Thyroid gland (tissue), 4 donors: ENCODE measurements around the gene SLC6A19. TPM values are rescaled to one million over a fixed set of nuclear protein-coding genes. Genes with fewer than 3 reads are reported as not detected.

Experiments
- DNase-seq, 2 donors: peaks; one replicate each; pipeline ENCODE4 v3.0.0-alpha.2; 2019
- H3K27ac ChIP-seq, 3 donors: fragments of 200-600 bp; sonication (generic); 1 replicate in 2 of 3; 2 replicates in 1 of 3; pipeline ENCODE4 v1.5.1; 2016 to 2019; ENCODE audit warnings: mild to moderate bottlenecking in 1 of 3, moderate library complexity in 1 of 3
- H3K27me3 ChIP-seq: fragments of 200-600 bp; sonication (generic); one replicate; pipeline ENCODE4 v1.5.1; 2019
- H3K36me3 ChIP-seq, 2 donors: fragments of 200-600 bp; sonication (generic); one replicate each; pipeline ENCODE4 v1.5.1; 2016 to 2019
- H3K4me1 ChIP-seq, 2 donors: fragments of 200-600 bp; sonication (generic); one replicate each; pipeline ENCODE4 v1.5.1; 2017 to 2019
- H3K4me3 ChIP-seq, 3 donors: fragments of 200-600 bp; sonication (generic); replicated peaks in 1 of 3; 1 replicate in 2 of 3; 2 replicates in 1 of 3; pipeline ENCODE4 v1.5.1; 2016; ENCODE audit warnings: mild to moderate bottlenecking in 1 of 3
- H3K9me3 ChIP-seq: fragments of 200-600 bp; sonication (generic); one replicate; pipeline ENCODE4 v1.5.1; 2017
- POLR2A ChIP-seq, 2 donors: fragments of 450-650 bp; IDR thresholded peaks; one replicate each; pipeline ENCODE4 v1.6.1; 2017; ENCODE audit warnings: antibody characterized with exemption in 2 of 2, mild to moderate bottlenecking in 2 of 2, moderate library complexity in 1 of 2
- WGBS, 2 donors: methylation state at CpG; one replicate each; pipeline ENCODE4 v1.1.5; 2017; 5-methylcytosine and 5-hydroxymethylcytosine counted together
- intact Hi-C: fragments of 100-400 bp; cut with DNase I; formaldehyde crosslinking; loops from one replicate; pipeline ENCODE4 v1.15.1; 2023
- total RNA-seq, 4 donors: library from RNA; depleted of rRNA; stranded (reverse); fragments of >200 nt; gene quantifications; one replicate each; pipeline ENCODE4 v1.2.3, GENCODE V29; 2016
- TF ChIP-seq, protein P1 (sequence below), 6 experiments: fragments of 200-600 bp in 3 of 6; fragments of 450-650 bp in 3 of 6; sonication (generic) in 3 of 6; IDR thresholded peaks; one replicate each; pipeline ENCODE4 v1.5.1; 2016 to 2019; ENCODE audit warnings: antibody characterized with exemption in 6 of 6, mild to moderate bottlenecking in 2 of 6, inconsistent platforms in 1 of 6, moderate library complexity in 1 of 6

Gene SLC6A19
- total RNA-seq, 4 donors from 2014 or later, result not detected

GRCh38 chr5:1195439-1195838, 6.0 kb upstream of the SLC6A19 start:
- TF ChIP-seq, protein P1, sequence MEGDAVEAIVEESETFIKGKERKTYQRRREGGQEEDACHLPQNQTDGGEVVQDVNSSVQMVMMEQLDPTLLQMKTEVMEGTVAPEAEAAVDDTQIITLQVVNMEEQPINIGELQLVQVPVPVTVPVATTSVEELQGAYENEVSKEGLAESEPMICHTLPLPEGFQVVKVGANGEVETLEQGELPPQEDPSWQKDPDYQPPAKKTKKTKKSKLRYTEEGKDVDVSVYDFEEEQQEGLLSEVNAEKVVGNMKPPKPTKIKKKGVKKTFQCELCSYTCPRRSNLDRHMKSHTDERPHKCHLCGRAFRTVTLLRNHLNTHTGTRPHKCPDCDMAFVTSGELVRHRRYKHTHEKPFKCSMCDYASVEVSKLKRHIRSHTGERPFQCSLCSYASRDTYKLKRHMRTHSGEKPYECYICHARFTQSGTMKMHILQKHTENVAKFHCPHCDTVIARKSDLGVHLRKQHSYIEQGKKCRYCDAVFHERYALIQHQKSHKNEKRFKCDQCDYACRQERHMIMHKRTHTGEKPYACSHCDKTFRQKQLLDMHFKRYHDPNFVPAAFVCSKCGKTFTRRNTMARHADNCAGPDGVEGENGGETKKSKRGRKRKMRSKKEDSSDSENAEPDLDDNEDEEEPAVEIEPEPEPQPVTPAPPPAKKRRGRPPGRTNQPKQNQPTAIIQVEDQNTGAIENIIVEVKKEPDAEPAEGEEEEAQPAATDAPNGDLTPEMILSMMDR (IDR thresholded peaks at IDR 0.05), result no peak
- no peak for TF ChIP-seq POLR2A (IDR thresholded peaks at IDR 0.05)
- Histone ChIP-seq H3K9me3 (no peaks in the 10 kb centered on the region), H3K27me3 (no peaks in the 10 kb centered on the region), H3K4me3 (no peak overlapping the region), H3K4me1 (no peaks in the 10 kb centered on the region), H3K36me3 (no peaks in the 10 kb centered on the region), H3K27ac (no peak overlapping the region)
- intact Hi-C loops, result no loop called here
- DNase-seq, result no peak
- 77 to 94% methylated on average over 4 to 5 of the region's 5 CpGs for WGBS, 2 donors

DNA sequence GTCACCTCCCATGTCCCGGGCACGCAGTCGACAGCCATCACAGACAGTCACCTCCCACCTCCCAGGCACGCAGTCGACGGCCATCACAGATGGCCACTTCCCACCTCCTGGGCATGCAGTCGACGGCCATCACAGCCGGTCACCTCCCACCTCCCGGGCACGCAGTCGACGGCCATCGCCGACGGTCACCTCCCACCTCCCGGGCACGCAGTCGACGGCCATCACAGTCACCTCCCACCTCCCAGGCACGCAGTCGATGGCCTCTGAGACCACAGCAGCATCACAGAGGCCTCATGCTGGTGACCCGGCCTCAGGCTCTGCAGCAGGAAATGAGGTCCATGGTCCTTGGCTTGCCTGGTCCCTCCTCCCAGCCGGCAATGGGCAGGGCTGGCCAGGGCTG, 5.5 kb upstream of the SLC6A19 start:
- H3K9me3 ChIP-seq, result no peaks in the 10 kb centered on the region
- no peaks in the 10 kb centered on the region for H3K4me1 ChIP-seq
- no peak overlapping the region for H3K4me3 ChIP-seq
- H3K36me3 ChIP-seq, result no peaks in the 10 kb centered on the region
- DNase-seq, result no peak
- TF ChIP-seq POLR2A (IDR thresholded peaks at IDR 0.05), result no peak
- TF ChIP-seq, protein P1 (IDR thresholded peaks at IDR 0.05), result no peak
- H3K27me3 ChIP-seq, result no peaks in the 10 kb centered on the region
- WGBS, 2 donors, result 82 to 85% methylated on average over 21 to 23 of the region's 24 CpGs
- intact Hi-C loops, result no loop called here
- H3K27ac ChIP-seq, result no peak overlapping the region

DNA sequence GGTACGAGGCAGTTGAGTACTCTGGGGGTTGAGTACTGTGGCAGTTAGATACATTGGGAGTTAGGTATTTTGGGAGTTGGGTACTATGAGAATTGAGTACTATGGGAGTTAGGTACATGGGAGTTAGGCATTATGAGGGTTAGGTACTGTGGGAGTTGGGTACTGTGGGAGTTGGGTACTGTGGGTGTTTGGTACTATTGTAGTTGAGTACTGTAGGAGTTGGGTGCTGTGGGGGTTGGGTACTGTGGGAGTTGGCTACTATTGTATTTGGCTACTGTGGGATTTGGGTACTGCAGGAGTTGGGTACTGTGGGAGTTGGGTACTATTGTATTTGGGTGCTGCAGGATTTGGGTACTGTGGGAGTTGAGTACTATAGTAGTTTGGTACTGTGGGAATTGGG, 4.8 kb upstream of the SLC6A19 start:
- intact Hi-C loops, result no loop called here
- TF ChIP-seq POLR2A (IDR thresholded peaks at IDR 0.05), result no peak
- TF ChIP-seq, protein P1 (IDR thresholded peaks at IDR 0.05), result no peak
- DNase-seq, result no peak
- WGBS, 2 donors, result 60 to 80% methylated on average over 1 of the region's 1 CpG
- no peaks in the 10 kb centered on the region for H3K36me3 ChIP-seq
- H3K4me3 ChIP-seq, result no peak overlapping the region
- no peak overlapping the region for H3K27ac ChIP-seq
- no peaks in the 10 kb centered on the region for H3K9me3 ChIP-seq
- no peaks in the 10 kb centered on the region for H3K4me1 ChIP-seq
- no peaks in the 10 kb centered on the region for H3K27me3 ChIP-seq

DNA sequence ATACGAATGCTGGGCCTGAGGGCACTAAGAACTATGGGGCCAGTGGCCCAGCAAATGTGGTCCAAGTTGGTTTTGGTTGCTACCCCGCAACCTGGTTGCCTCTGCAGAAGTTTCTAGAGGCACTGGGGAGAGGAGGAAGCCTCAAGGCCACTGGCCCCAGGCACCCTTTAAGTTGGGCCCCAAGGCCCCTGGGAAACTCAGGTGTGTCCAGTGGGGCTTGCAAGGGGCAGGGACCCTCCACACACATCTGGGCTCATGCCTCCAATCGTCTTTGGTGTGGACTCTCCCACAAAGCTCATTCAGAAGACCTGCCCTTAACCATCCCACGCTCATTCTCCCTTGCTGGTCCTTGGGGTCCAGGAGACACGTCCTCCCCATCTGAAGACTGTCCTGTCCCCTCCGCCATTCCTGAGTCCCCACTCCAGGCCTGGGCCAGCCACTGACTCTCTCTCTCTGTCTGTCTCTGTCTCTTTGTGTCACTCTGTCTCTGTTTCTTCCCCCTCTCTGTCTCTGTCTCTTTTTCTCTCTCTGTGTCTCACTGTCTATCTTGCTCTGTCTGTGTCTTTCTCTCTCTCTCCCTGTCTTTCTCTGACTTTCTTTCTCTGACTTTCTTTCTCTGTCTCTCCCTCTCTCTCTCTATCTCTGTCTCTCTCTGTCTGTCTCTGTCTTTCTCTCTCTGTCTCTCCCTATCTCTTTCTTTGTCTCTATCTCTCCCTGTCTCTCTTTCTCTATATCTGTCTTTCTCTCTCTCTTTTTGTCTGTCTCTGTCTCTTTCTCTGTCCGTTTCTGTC, 3.3 kb upstream of the SLC6A19 start:
- intact Hi-C loops, result no loop called here
- Histone ChIP-seq H3K36me3 (no peaks in the 10 kb centered on the region), H3K9me3 (no peaks in the 10 kb centered on the region), H3K27ac (no peak overlapping the region), H3K27me3 (no peaks in the 10 kb centered on the region), H3K4me3 (no peak overlapping the region), H3K4me1 (no peaks in the 10 kb centered on the region)
- WGBS, 2 donors, result 86 to 89% methylated on average over 7 of the region's 7 CpGs
- TF ChIP-seq, protein P1 (IDR thresholded peaks at IDR 0.05), result no peak
- no peak for TF ChIP-seq POLR2A (IDR thresholded peaks at IDR 0.05)
- no peak for DNase-seq

DNA sequence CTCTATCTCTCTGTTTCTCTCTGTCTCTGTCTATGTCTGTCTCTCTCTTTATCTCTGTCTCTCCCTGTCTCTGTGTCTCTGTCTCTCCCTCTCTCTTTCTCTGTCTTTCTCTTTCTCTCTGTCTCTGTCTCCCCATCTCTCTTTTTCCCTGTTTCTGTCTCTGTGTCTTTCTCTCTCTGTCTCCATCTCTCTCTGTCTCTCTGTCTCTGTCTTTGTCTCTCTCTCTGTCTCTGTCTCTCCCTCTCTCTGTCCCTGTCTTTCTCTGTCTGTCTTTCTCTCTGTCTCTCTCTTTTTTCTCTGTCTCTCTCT, 2.1 kb upstream of the SLC6A19 start:
- Histone ChIP-seq H3K27me3 (no peaks in the 10 kb centered on the region), H3K4me1 (no peaks in the 10 kb centered on the region), H3K4me3 (no peak overlapping the region), H3K9me3 (no peaks in the 10 kb centered on the region), H3K36me3 (no peaks in the 10 kb centered on the region), H3K27ac (no peak overlapping the region)
- no peak for TF ChIP-seq POLR2A (IDR thresholded peaks at IDR 0.05)
- TF ChIP-seq, protein P1 (IDR thresholded peaks at IDR 0.05), result no peak
- DNase-seq, result no peak
- intact Hi-C loops, result no loop called here
